Endothelial cell of umbilical vein (primary cell): ENCODE measurements around the gene SIVA1. TPM values are rescaled to one million over a fixed set of nuclear protein-coding genes. Genes with fewer than 3 reads are reported as not detected.

Source experiments
- BruUV-seq: library from RNA; stranded (reverse); fragments of 400-500 nt; replicated peaks from 2 replicates; lab custom pipeline; 2021; lab: Mats Ljungman, UMichigan
- CTCF ChIA-PET: fragments of 300-600, 350-600 bp; sonication (Branson Sonifier 250); formaldehyde crosslinking; loops from one replicate; lab custom pipeline; 2021; ENCODE audit warnings: antibody characterized with exemption, inconsistent platforms; lab: Charles Lee
- POLR2A ChIA-PET: fragments of 300-600, 350-600 bp; sonication (Branson Sonifier 250); formaldehyde crosslinking; loops from one replicate; lab custom pipeline; 2021; ENCODE audit warnings: antibody characterized with exemption, inconsistent platforms; lab: Charles Lee
- DNase-seq: peaks from one replicate; pipeline ENCODE4 v3.0.0-alpha.2; 2011; ENCODE audit warnings: low read depth, low spot score
- FAIRE-seq: peaks from 2 replicates; lab custom pipeline; 2011; peaks lifted over from hg19 to GRCh38; lab: Jason Lieb, UNC
- H2AFZ ChIP-seq: 2 replicates; pipeline ENCODE4 v1.6.0; 2012; ENCODE audit warnings: low read depth, low read length, control low read depth, inconsistent platforms
- H3K27ac ChIP-seq: 2 replicates; pipeline ENCODE4 v1.5.1; 2011; ENCODE audit warnings: low read depth, mild to moderate bottlenecking, control low read depth, low read length, moderate library complexity; ENCODE audit not compliant: insufficient read depth
- H3K27me3 ChIP-seq, 2 experiments: 2 replicates each; pipeline versions ENCODE4 v1.6.0 to v1.6.1; 2011; ENCODE audit warnings: low read length in 2 of 2, mixed read lengths in 1 of 2; ENCODE audit not compliant: control insufficient read depth in 2 of 2, insufficient read depth in 2 of 2
- H3K36me3 ChIP-seq, 2 experiments: 2 replicates in 1 of 2; 3 replicates in 1 of 2; pipeline ENCODE4 v1.5.1; 2011; ENCODE audit warnings: low read length in 2 of 2, mild to moderate bottlenecking in 1 of 2, moderate library complexity in 1 of 2; ENCODE audit not compliant: control insufficient read depth in 2 of 2, insufficient read depth in 2 of 2; ENCODE audit errors: extremely low read depth in 1 of 2
- H3K4me1 ChIP-seq: 3 replicates; pipeline ENCODE4 v1.5.1; 2011; ENCODE audit warnings: mild to moderate bottlenecking, low read length; ENCODE audit not compliant: control insufficient read depth, insufficient read depth; ENCODE audit errors: extremely low read depth
- H3K4me2 ChIP-seq: 2 replicates; pipeline ENCODE4 v1.6.1; 2011; ENCODE audit warnings: low read length, control low read depth, mixed read lengths; ENCODE audit not compliant: insufficient read depth
- H3K4me3 ChIP-seq, 3 experiments: fragments of 200-600 bp in 1 of 3; sonication (generic), shearing (Covaris generic) in 1 of 3; replicated peaks in 1 of 3; 2 replicates each; pipeline ENCODE4 v1.5.1; 2011 to 2016; ENCODE audit warnings: control low read depth in 3 of 3, low read length in 3 of 3, mild to moderate bottlenecking in 2 of 3, inconsistent platforms in 1 of 3, low read depth in 1 of 3, moderate library complexity in 1 of 3; ENCODE audit not compliant: insufficient read depth in 1 of 3
- H3K79me2 ChIP-seq: 2 replicates; pipeline ENCODE4 v1.6.0; 2012; ENCODE audit warnings: low read length, inconsistent platforms; ENCODE audit not compliant: control insufficient read depth, insufficient read depth
- H3K9ac ChIP-seq: replicated peaks from 2 replicates; pipeline ENCODE3; 2011; ENCODE audit warnings: low read length, control low read depth; ENCODE audit not compliant: insufficient read depth; ENCODE audit errors: extremely low read depth
- H3K9me1 ChIP-seq: replicated peaks from 3 replicates; pipeline ENCODE4 v1.6.0; 2011; ENCODE audit warnings: mild to moderate bottlenecking, low read length; ENCODE audit not compliant: control insufficient read depth, insufficient read depth; ENCODE audit errors: extremely low read depth
- H3K9me3 ChIP-seq: replicated peaks from 2 replicates; pipeline ENCODE4 v1.5.1; 2012; ENCODE audit warnings: low read length, inconsistent platforms; ENCODE audit not compliant: control insufficient read depth, insufficient read depth
- H4K20me1 ChIP-seq: replicated peaks from 2 replicates; pipeline ENCODE3; 2011; ENCODE audit warnings: mild to moderate bottlenecking, low read length; ENCODE audit not compliant: control insufficient read depth, insufficient read depth; ENCODE audit errors: extremely low read depth
- CTCF ChIP-seq, 2 donors: IDR thresholded peaks; 1 replicate in 1 of 2; 2 replicates in 1 of 2; pipeline ENCODE4 v1.5.1; 2011; ENCODE audit warnings: low read length in 2 of 2, mild to moderate bottlenecking in 2 of 2, moderate library complexity in 2 of 2, control low read depth in 1 of 2, inconsistent platforms in 1 of 2, low read depth in 1 of 2; ENCODE audit not compliant: insufficient read depth in 1 of 2; ENCODE audit errors: extremely low read depth in 1 of 2
- EZH2 ChIP-seq: IDR thresholded peaks from 2 replicates; pipeline ENCODE4 v1.6.1; 2012; ENCODE audit warnings: borderline replicate concordance, low read depth, mild to moderate bottlenecking, moderate library complexity, low read length, inconsistent platforms; ENCODE audit not compliant: severe bottlenecking
- FOS ChIP-seq: IDR thresholded peaks from 2 replicates; pipeline ENCODE4 v1.6.1; 2011; ENCODE audit warnings: mild to moderate bottlenecking, low read length, moderate library complexity, borderline replicate concordance; ENCODE audit not compliant: insufficient read depth
- GATA2 ChIP-seq: IDR thresholded peaks from 2 replicates; pipeline ENCODE4 v1.7.0; 2011; ENCODE audit warnings: low read depth, mild to moderate bottlenecking, moderate library complexity, mixed read lengths, low read length; ENCODE audit not compliant: insufficient read length, insufficient read depth
- JUN ChIP-seq: IDR thresholded peaks from 2 replicates; pipeline ENCODE4 v1.6.1; 2011; ENCODE audit warnings: borderline replicate concordance, low read depth; ENCODE audit not compliant: insufficient read length, insufficient read depth
- MYC ChIP-seq: IDR thresholded peaks from one replicate; pipeline ENCODE4 v1.6.1; 2011; ENCODE audit warnings: mild to moderate bottlenecking, low read depth, low read length
- POLR2A ChIP-seq: IDR thresholded peaks from 2 replicates; pipeline ENCODE4 v1.6.1; 2012; ENCODE audit warnings: low read depth, mild to moderate bottlenecking, control low read depth, low read length
- POLR2AphosphoS5 ChIP-seq: IDR thresholded peaks from 2 replicates; pipeline ENCODE4 v1.6.1; 2012; ENCODE audit warnings: low read depth, mild to moderate bottlenecking, control low read depth, low read length, moderate library complexity; ENCODE audit not compliant: insufficient read depth
- dilution Hi-C: fragments of 300-500 bp; cut with MboI; formaldehyde crosslinking; loops from one replicate; pipeline ENCODE4 v1.15.0; 2019; ENCODE audit warnings: low sequenced_read_pairs; ENCODE audit not compliant: extremely low pct_ligation_motif_present
- intact Hi-C: fragments of 100-400 bp; cut with micrococcal nuclease; formaldehyde crosslinking; loops from one replicate; pipeline ENCODE4 v1.10.0; 2022
- polyA plus RNA-seq, 4 experiments: library from polyadenylated mRNA; depleted of rRNA in 3 of 4; stranded (reverse) in 3 of 4; unstranded in 1 of 4; fragments of >200 nt; gene quantifications; 2 replicates each; pipeline versions ENCODE4 v1.2.1 to v1.2.3, GENCODE V29; 2011 to 2012; ENCODE audit warnings: missing spikeins in 1 of 4
- total RNA-seq: library from RNA; stranded (reverse); gene quantifications from 2 replicates; pipeline ENCODE4 v1.2.3, GENCODE V29; 2021
- TF ChIP-seq, protein P1 (sequence below): IDR thresholded peaks from 2 replicates; pipeline ENCODE4 v1.6.1; 2011; ENCODE audit not compliant: insufficient read depth, insufficient read length

Gene SIVA1
- total and polyA plus RNA-seq, 2 donors (not counting 3 experiments of a cell fraction or from before 2014, with no cell fraction given) = 101 to 299 TPM

DNA sequence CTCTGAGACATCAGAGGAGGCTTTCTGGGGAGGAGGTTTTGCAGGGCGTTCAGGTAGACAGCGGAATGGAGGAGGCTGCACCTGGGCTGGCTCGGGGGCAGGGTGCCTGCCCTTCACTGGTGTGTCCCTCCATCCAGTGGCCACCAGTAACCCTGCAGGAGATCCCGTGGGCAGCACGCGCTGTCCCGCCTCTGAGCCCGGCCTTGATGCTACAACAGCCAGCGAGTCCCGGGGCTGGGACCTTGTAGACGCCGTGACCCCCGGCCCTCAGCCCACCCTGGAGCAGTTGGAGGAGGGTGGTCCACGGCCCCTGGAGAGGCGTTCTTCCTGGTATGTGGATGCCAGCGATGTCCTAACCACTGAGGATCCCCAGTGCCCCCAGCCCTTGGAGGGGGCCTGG, 38.9 kb upstream of the SIVA1 start:
- CTCF ChIA-PET = no interaction called here
- Histone ChIP-seq H3K4me3 (no peak overlapping the region), H3K36me3 (peaks cover 15 to 52% of the 10 kb centered on the region in 2 experiments), H3K27ac (no peak overlapping the region), H4K20me1 (no peaks in the 10 kb centered on the region), H3K9me3 (no peaks in the 10 kb centered on the region), H3K9ac (no peak overlapping the region), H3K9me1 (no peaks in the 10 kb centered on the region), H3K27me3 (no peaks in the 10 kb centered on the region), H2AFZ (no peak overlapping the region), H3K4me2 (no peak overlapping the region), H3K79me2 (no peaks in the 10 kb centered on the region), H3K4me1 (no peaks in the 10 kb centered on the region)
- dilution Hi-C loops (no loop called here), intact Hi-C loops (no loop called here)
- POLR2A ChIA-PET = no interaction called here
- DNase-seq (no peak), FAIRE-seq (no peak)
- TF ChIP-seq EZH2 = no peak
- no peak for TF ChIP-seq FOS
- no peak for TF ChIP-seq POLR2AphosphoS5
- no peak for TF ChIP-seq CTCF (IDR thresholded peaks at IDR 0.05; ENCODE audit: extremely low read depth in 1 of 2, insufficient read depth in 1 of 2, low read depth in 1 of 2, low read length in 2 of 2)
- TF ChIP-seq POLR2A = no peak
- no peak for TF ChIP-seq JUN
- TF ChIP-seq MYC = no peak
- TF ChIP-seq, protein P1, sequence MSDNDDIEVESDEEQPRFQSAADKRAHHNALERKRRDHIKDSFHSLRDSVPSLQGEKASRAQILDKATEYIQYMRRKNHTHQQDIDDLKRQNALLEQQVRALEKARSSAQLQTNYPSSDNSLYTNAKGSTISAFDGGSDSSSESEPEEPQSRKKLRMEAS = no peak
- TF ChIP-seq GATA2 = no peak
- no TSS peak for BruUV-seq
